ENCODE measurements around the gene UTP18.
"Not testable (repeated sequence)": the region's sequence is repeated elsewhere in the genome, so short reads cannot be mapped to it uniquely, and the experiment has no call there.

UTP18 gene

GRCh38 chr17:51259564-51260236, 646 bp upstream of the UTP18 start, which contains the start of gene MBTD1:
TSS of gene MBTD1 (minus strand) at chr17:51260049. CDS start at chr17:51225161, 34,888 bp downstream.
- H2AFZ ChIP-seq (ENCODE audit: low read depth) = peak within 1 kb of the TSS; percentile 82
- peaks cover 6% of the 10 kb centered on the region for H4K20me1 ChIP-seq (ENCODE audit: insufficient read depth)

GRCh38 chr17:51261024-51261963, 948 bp downstream of the UTP18 start:
- H2AFZ ChIP-seq (ENCODE audit: low read depth) = peak overlapping the region; percentile 82
- H3K27ac ChIP-seq = peak overlapping the region; percentile 84
- peaks cover 6% of the 10 kb centered on the region for H4K20me1 ChIP-seq (ENCODE audit: insufficient read depth)
- peak overlapping the region; percentile 75 for H3K4me2 ChIP-seq
- no peaks in the 10 kb centered on the region for H3K27me3 ChIP-seq (ENCODE audit: insufficient read depth, low read depth)
- H3K9ac ChIP-seq = peak overlapping the region; percentile 95
- H3K79me2 ChIP-seq (ENCODE audit: insufficient read depth, low read depth) = peaks cover 84% of the 10 kb centered on the region
- no peaks in the 10 kb centered on the region; the same call in 1 of the 2 replicates for H3K36me3 ChIP-seq (ENCODE audit: insufficient read depth)
- H3K4me1 ChIP-seq (ENCODE audit: low read depth, poor library complexity, severe bottlenecking) = peaks cover 54% of the 10 kb centered on the region
- no peak for TF ChIP-seq CTCF (conservative IDR thresholded peaks at IDR 0.05; ENCODE audit: low read depth, low read length)
- H3K4me3 ChIP-seq (IDR thresholded peaks at IDR 0.05; ENCODE audit: insufficient read depth, low read depth, low read length) = no peak overlapping the region

More at GRCh38 chr17:51259564-51260236, 646 bp upstream of the UTP18 start, which contains the start of gene MBTD1:
- no peak for TF ChIP-seq CTCF (conservative IDR thresholded peaks at IDR 0.05; ENCODE audit: low read depth, low read length)
- Histone ChIP-seq H3K4me3 (IDR thresholded peaks at IDR 0.05; ENCODE audit: insufficient read depth, low read depth, low read length) (peak within 1 kb of the TSS; percentile 57), H3K9ac (peak within 1 kb of the TSS; percentile 95), H3K27ac (peak within 1 kb of the TSS; percentile 84), H3K4me1 (ENCODE audit: low read depth, poor library complexity, severe bottlenecking) (peaks cover 58% of the 10 kb centered on the region), H3K36me3 (ENCODE audit: insufficient read depth) (no peaks in the 10 kb centered on the region; the same call in 1 of the 2 replicates), H3K4me2 (peak within 1 kb of the TSS; percentile 75), H3K79me2 (ENCODE audit: insufficient read depth, low read depth) (peaks cover 90% of the 10 kb centered on the region), H3K27me3 (ENCODE audit: insufficient read depth, low read depth) (no peaks in the 10 kb centered on the region)

GRCh38 chr17:51263006-51263405, 2.7 kb downstream of the UTP18 start:
- Histone ChIP-seq H3K27me3 (ENCODE audit: insufficient read depth, low read depth) (no peaks in the 10 kb centered on the region), H3K4me3 (IDR thresholded peaks at IDR 0.05; ENCODE audit: insufficient read depth, low read depth, low read length) (no peak overlapping the region), H3K9ac (no peak overlapping the region), H3K4me1 (ENCODE audit: low read depth, poor library complexity, severe bottlenecking) (peaks cover 37% of the 10 kb centered on the region), H3K27ac (no peak overlapping the region), H3K4me2 (no peak overlapping the region), H3K36me3 (ENCODE audit: insufficient read depth) (peaks cover 8% of the 10 kb centered on the region; the same call in 1 of the 2 replicates), H4K20me1 (ENCODE audit: insufficient read depth) (peaks cover 6% of the 10 kb centered on the region; the same call in 1 of the 2 replicates), H2AFZ (ENCODE audit: low read depth) (no peak overlapping the region), H3K79me2 (ENCODE audit: insufficient read depth, low read depth) (peaks cover 77% of the 10 kb centered on the region)
- TF ChIP-seq CTCF (conservative IDR thresholded peaks at IDR 0.05; ENCODE audit: low read depth, low read length) = no peak

- H3K4me2 ChIP-seq; H2AFZ ChIP-seq (ENCODE audit: low read depth); H4K20me1 ChIP-seq (ENCODE audit: insufficient read depth); H3K4me3 ChIP-seq (IDR thresholded peaks at IDR 0.05; ENCODE audit: insufficient read depth, low read depth, low read length); H3K9ac ChIP-seq; H3K27ac ChIP-seq; H3K27me3 ChIP-seq (ENCODE audit: insufficient read depth, low read depth): not testable (repeated sequence)
- Histone ChIP-seq H3K79me2 (ENCODE audit: insufficient read depth, low read depth) (peaks cover 63% of the 10 kb centered on the region), H3K4me1 (ENCODE audit: low read depth, poor library complexity, severe bottlenecking) (peaks cover 28% of the 10 kb centered on the region), H3K36me3 (ENCODE audit: insufficient read depth) (peaks cover 17% of the 10 kb centered on the region; the same call in 1 of the 2 replicates)
These were observed 4.1 kb downstream of the UTP18 start for GRCh38 chr17:51264466-51264865.

Data from KMS-11 (cell line).